NCI-H128 (cell line): Measurements from ENCODE around the gene ITPR2.

Source experiments
- DNase-seq: peaks from one replicate; lab custom pipeline; 2025; ENCODE audit not compliant: unreplicated experiment; lab: John Stamatoyannopoulos, UW

ITPR2 gene

DNA sequence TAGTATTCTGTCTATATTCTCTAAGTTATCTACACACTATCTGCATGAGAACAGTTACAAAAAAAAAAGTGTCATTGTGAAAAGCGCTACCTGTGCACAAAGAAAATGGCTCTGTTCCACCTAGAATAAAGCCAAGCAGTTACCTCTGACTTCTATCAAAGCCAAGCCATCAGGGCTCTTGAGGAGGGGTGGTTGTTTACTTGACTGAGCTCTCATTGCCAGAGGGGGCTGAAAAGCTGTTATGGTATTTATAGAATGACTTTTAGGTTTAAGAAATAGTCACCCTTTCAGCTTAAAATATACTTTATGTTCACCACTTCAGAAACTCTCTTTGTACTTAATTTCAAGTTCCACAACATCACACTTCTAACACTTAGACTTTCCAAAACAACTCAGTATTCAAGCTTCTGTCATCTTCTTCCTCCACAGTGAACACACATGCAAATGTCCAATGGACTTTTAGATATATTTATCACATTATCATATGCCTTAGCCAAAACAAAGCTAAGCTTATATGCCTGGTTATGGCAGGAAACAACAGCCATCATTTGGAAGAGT, 7.5 kb downstream of the ITPR2 start:
- no peak for DNase-seq

DNA sequence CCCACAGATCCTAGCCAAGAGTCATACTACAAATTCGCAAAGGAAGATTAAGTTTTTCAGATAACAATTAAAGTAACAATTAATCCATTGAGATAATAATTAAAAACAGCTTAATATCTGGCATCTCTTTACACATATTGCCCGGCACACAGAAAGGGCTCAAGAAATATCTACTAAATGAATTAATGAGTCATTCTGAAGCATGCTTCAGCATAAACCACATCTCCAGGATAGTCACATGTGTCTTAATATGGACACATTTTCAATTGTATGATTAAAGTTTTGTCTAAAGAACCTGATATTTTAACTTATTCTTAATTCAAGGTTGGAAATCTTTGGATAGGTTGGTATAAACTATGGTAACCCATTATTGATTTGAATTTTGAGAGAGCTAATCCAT, 9.6 kb downstream of the ITPR2 start:
- DNase-seq = no peak

DNA sequence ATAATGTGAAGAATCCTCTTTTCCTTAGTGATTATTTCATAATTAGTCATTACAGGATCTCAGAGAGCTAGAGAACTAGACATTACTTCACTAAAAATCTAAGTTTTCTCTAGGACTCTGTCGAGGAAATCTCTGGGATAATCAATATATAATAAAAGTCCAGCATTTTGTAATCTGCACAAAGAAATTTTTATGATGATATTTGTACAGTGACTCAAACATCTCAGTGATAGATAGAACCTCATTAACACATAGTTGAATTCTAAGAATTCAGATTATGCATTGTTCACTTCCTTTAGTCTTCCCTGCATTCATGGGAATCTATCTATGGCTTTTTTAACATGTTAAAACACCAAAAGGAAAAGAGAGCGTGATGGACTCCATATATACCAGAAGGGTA, 11.0 kb downstream of the ITPR2 start:
- DNase-seq = no peak

DNA sequence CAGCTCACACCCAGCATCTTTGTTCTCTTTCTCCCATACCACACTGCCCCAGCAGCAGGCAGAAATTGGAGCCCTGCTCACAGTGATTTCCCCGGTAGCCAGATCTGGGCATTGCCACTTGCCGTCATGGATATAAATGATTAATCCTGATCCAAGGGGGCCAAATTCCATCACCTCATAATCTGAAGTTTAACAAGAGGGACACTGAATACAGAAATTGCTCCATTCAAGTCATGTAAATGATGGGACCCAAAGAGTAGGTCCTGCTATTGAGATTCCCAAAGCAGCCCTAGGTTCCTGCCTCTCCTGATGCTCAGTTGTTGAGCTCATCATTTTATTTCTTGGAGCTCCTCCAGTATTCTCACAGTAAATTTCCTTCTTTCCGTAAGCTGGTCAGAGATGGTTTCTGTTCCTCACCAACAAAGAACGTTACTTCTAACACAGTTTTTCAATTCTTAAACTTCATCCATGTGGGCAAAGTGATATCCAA, 11.7 kb downstream of the ITPR2 start:
- no peak for DNase-seq

DNA sequence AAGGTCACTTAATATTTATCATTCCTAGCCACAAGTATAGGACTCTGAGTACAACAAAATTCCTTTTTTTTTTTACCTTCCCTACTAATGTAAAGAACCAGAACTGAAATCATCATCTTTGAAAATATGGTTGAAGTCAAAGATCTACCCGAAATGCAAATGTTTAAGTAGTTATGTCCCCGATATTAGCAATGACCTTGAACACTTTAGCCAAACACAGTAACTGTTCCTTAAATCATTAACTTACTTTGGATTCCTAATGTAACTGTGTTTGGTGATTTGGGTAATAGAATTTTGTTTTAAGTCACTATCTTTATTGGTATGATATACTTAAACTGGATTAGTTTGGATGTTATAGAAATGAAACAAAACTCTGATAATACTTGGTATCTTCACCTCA, 14.4 kb downstream of the ITPR2 start:
- no peak for DNase-seq

GRCh38 chr12:26818201-26818600, 14.8 kb downstream of the ITPR2 start:
- DNase-seq = no peak

DNA sequence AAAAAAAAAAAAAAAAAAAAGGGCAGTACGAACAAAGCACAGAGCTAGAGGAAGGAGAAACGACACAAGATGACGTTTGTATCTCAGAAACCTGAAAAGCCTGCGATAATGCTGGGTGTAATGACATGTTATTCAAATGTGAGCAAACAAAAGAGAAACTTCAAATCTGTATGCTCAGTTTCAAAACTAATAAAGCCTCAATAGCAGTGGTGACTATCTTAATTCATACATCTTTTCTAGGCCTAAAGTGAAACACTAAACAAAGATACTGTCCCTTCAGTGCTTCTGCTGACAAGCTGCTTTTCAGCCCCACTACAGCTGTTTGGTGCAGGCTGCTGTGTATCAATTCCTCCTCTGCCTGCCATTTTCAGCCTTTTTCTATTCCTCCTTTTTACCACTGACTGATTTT, 15.8 kb downstream of the ITPR2 start:
- no peak for DNase-seq

- DNase-seq = no peak
These were observed 19.2 kb downstream of the ITPR2 start for GRCh38 chr12:26813812-26814211.

DNA sequence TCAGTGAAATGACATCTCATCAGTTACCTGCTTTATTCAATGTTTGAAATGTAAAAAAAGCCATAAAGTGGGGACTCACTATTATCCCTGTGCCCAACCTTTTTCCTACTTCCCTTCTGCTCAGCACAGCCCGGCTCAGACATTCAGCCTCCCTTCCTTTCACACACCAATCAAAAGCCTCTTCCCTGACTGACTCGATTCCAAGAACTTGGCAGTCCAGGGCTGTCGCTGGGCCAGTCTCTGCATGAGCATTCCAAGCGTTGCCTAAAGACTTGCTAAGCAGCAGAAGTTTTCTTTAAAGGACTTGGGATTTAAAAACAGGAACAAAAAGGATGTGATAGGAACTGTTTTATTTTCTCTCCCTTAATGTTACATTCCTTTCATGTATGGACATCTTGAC, 22.7 kb downstream of the ITPR2 start:
- DNase-seq = no peak

GRCh38 chr12:26809611-26810285, 23.2 kb downstream of the ITPR2 start:
- DNase-seq = no peak

DNA sequence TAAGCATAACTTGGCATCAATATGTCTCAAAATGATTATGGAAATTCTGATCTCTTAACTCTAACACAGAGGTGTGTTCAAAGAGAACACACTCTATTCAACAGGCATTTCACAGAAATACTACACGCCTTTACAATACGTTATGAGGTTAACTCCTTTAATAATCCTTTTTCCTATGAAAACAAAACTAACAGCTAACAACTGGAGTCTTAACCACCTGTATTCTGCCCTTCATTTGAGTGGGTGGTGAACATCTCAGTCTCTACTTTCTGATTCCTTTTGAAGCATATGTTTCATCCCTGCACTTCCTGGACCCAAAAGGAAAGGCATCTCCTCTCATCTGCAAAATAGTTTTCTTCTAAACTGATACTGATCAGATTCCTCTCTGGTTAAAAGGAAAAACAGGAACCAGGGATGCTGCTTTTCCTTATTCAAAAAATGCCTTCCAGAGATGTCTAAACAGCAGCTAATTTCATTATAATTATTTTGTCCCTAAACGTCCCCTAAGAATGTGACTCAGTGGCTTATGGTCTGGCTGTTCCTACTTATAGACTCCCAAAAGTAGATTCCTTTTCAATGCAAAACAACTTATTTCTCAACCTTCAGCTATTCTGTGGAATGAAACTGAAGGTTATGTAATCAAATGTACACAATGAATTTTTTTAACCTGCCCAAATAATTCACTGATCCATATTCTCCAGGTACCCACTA, 24.1 kb downstream of the ITPR2 start:
- no peak for DNase-seq

DNA sequence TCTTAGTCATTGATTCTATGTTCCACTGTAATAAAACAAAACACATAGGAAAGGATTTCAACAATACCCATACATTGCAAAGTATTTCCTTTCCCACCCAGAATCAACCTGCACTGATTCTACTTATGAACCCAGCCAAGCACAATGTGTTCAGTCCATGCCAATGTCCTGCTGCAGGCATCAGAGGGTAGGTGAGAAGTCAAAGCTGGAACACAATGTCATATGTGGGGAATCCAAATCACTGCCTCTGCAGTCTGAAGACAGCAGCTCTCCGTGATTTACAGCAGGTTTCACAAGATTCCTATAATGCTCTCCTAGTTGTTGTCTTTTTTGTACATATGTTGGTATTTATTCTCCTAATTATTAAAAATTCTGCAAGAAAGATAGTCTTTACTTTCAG, 25.7 kb downstream of the ITPR2 start:
- no peak for DNase-seq

- no peak for DNase-seq
These were observed 26.4 kb downstream of the ITPR2 start for GRCh38 chr12:26806556-26806955.

GRCh38 chr12:26805401-26805971, 27.5 kb downstream of the ITPR2 start:
- DNase-seq = no peak

- no peak for DNase-seq
These were observed 29.4 kb downstream of the ITPR2 start for GRCh38 chr12:26803552-26803951.

DNA sequence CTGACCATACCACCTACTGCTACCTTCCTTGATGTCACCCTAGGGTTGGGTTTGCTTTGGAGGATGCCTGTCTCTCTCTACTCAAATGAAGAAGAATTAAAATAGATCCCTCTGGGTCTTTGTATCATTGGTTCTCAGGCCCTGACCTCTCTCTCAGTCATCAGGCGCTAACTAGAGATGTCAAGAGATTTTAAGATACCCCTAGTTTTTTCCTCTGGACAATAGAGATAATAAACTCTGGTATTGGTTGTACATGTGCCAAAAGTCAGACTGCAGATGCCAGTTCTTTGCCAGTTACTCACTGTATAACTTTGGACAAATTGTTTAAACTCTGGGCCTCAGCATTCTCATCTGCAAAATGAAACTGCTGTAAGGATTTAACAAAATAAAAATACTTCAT, 31.5 kb downstream of the ITPR2 start:
- no peak for DNase-seq

GRCh38 chr12:26800858-26801257, 32.1 kb downstream of the ITPR2 start:
- no peak for DNase-seq

- no peak for DNase-seq
These were observed 32.6 kb downstream of the ITPR2 start for GRCh38 chr12:26800347-26800746.

DNA sequence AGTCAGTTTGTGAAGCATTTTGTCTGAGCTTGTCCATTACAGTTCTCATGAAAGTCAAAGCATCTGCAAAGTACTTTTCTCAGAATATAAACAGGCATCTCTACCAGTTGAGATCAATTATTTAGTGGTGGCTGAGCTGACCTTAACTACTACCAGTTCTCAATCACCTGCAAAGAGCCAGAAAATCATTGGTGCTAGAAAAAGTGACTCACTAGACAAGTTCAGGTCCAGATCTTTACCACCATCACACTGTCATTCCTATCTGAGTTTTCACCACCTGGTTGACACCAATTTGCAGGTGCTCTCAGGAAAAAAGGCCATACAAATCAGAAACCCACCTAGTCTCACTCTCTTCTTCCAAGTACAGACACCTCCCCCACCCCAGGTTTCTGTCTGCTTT, 33.3 kb downstream of the ITPR2 start:
- DNase-seq = no peak

- no peak for DNase-seq
These were observed 34.4 kb downstream of the ITPR2 start for GRCh38 chr12:26798640-26799039.

- DNase-seq = no peak
These were observed 35.0 kb downstream of the ITPR2 start for GRCh38 chr12:26798023-26798422.

DNA sequence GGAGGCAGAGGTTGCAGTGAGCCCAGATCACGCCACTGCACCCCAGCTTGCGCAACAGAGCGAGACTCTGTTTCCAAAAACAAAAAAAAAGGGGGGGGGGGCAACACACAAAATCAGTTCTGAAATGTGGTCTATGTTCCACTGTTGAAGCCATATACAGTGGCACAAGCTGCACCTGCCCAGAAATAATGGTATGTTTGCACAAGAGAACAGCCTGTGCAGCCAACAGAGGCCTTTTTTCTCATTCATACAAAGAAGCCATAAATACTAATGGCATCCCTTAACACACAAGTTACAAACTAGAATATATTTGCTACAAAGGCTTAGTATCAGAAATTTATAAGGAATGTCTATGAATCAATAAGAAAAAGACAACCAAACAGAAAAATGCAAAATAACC, 37.1 kb downstream of the ITPR2 start:
- DNase-seq = no peak
